GM12865 (cell line): ENCODE data around the gene AP3S2.

Experiments used
- DNase-seq: peaks from one replicate; pipeline ENCODE4 v3.0.0; 2010; ENCODE audit warnings: low read depth
- H3K4me3 ChIP-seq: 2 replicates; pipeline ENCODE4 v1.5.1; 2011; ENCODE audit warnings: mild to moderate bottlenecking, low read depth, low read length, control low read depth
- CTCF ChIP-seq: IDR thresholded peaks from 2 replicates; pipeline ENCODE4 v1.5.1; 2011; ENCODE audit warnings: low read length, control low read depth, low read depth, inconsistent platforms; ENCODE audit not compliant: insufficient read depth; ENCODE audit errors: missing control alignments

The AP3S2 gene

GRCh38 chr15:89799918-89800498 is 93.8 kb downstream of the AP3S2 start:
- no peak overlapping the region for H3K4me3 ChIP-seq
- no peak for DNase-seq
- no peak for TF ChIP-seq CTCF

GRCh38 chr15:89799011-89799911 is 94.5 kb downstream of the AP3S2 start:
- DNase-seq: no peak
- TF ChIP-seq CTCF: no peak
- H3K4me3 ChIP-seq: no peak overlapping the region

GRCh38 chr15:89797678-89798201 is 96.1 kb downstream of the AP3S2 start:
- DNase-seq: no peak
- H3K4me3 ChIP-seq: no peak overlapping the region
- no peak for TF ChIP-seq CTCF

- no peak for DNase-seq
- no peak for TF ChIP-seq CTCF
- no peak overlapping the region for H3K4me3 ChIP-seq
Observed at GRCh38 chr15:89795996-89796395, 97.8 kb downstream of the AP3S2 start.

- no peak for TF ChIP-seq CTCF
- no peak overlapping the region for H3K4me3 ChIP-seq
- no peak for DNase-seq
Observed at GRCh38 chr15:89794627-89795241, 99.1 kb downstream of the AP3S2 start.

- DNase-seq: no peak
- H3K4me3 ChIP-seq: no peak overlapping the region
- no peak for TF ChIP-seq CTCF
Observed at GRCh38 chr15:89792106-89792805, 101.5 kb downstream of the AP3S2 start.
